HG03280 (cell line): ENCODE measurements around the gene INTS3.
"Not testable (repeated sequence)": the region's sequence is repeated elsewhere in the genome, so short reads cannot be mapped to it uniquely, and the experiment has no call there.

ENCODE experiments used
- ATAC-seq: cut with Tn5 transposase; IDR thresholded peaks from one replicate; pipeline ENCODE4 v1.9.1; 2021; ENCODE audit warnings: mild to moderate bottlenecking, moderate library complexity; ENCODE audit not compliant: unreplicated experiment

The INTS3 gene

DNA sequence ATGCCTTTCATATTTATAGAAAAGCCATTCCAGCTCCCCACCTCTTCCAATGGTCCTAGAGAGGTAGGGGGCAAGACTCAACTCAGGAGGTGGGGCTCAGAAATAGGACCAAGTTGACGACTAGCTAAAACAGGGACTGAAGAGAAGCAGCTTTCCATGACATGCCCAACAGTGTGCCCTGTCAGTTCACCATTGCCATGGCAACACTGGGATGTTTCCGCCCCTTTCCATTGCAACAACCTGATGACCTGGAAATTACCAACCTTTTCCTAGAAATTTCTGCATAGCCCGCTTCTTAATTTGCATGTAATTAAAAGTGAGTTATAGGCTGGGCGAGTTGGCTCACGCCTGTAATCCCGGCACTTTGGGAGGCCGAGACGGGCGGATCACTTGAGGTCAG is 22.4 kb upstream of the INTS3 start:
- ATAC-seq = no peak

DNA sequence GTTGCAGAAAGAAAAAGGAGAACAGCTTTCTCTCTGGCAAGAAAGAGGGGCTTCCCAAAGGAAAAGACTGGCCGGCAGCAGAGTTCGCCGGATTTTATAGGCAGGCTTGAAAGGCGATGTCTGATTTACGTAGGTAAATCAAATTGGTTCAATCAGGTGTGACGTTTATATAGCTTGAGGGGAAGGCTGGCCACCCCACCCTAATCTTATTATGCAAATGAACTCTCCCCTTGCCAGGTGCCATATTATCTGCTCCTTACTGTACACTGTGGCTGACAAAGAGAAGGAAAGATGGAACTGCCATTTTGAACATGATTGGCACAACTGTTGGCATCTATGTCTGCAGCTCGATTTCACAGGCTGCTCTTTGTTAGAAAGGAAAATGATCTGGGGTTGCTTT is 16.8 kb upstream of the INTS3 start:
- no peak for ATAC-seq

GRCh38 chr1:153716211-153716610 is 11.6 kb upstream of the INTS3 start:
- not testable (repeated sequence) for ATAC-seq

DNA sequence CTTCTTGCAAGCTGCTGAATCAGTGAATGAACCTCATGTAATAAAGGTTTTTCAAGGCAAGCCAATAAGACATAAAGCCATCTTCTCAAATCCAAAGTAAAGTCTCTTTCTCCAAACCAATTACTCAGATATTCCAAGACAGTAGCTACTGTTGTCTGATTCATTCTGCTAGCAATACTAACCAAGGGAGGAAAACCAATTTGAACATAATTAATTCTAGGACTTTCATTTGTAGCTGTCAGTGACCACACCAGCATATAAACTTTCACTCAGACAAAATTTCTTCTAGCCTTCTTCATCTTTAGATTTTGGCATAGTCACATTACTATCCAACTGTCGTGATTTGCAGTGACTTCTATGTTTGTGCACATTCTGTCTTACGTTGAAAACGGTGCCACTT is 10.5 kb upstream of the INTS3 start:
- no peak for ATAC-seq

- no peak for ATAC-seq
Observed at GRCh38 chr1:153723687-153724086, 4.2 kb upstream of the INTS3 start.

GRCh38 chr1:153724634-153725033 is 3.2 kb upstream of the INTS3 start:
- not testable (repeated sequence) for ATAC-seq

DNA sequence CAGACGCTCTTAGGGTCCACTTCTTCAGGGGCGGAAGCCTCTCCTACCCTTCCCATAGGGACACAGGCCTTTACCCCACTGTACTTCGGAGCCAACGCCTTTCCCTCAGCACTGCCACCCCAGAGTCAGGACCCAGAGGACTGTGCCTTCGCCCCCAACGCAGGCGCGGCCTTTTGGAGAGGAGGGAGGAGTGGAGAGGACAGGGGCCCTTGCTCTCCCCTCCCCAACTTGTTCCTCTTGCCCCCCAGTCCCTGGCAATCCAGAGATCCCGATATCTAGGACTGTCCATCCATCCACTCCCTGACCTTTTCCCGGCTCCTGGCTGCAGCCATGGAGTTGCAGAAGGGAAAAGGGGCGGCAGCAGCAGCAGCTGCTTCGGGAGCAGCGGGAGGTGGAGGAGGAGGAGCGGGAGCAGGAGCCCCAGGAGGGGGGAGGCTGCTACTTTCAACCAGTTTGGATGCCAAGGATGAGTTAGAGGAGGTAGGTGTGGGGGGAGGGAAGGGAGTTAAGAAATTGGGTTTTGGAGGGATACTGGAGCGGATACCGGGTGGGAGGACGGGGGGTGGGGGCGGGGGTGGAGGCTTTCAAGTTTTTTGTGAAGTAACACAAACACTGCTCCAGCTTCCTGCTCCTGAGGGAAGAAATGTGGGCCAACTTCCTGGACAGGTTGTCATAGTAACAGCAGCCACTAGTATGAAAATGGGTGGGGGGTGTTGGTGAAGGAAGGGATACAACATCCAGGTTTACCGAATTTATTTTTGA is 636 bp downstream of the INTS3 start:
- ATAC-seq = no peak

- ATAC-seq = no peak
Observed at GRCh38 chr1:153730468-153730988, 2.7 kb downstream of the INTS3 start.

DNA sequence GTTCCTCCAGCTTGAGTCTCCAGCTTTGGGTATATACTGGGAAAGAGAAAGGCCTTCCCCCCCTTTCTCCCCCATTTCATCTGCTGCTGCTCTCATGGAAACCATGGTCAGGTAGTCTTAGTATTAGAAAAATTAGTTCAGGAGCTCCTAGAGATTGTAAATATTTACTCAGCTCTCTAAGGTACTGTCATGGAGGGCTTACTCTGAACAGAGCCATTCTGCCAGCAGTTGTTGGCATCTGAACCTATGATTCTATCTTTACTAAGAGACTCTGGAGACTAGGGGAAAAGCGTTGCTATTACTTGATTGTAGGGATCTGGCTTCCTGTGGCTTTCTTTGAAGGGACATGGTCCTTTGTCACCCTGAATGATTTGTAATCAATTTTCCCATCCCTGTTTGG is 6.1 kb downstream of the INTS3 start:
- ATAC-seq = no peak

- ATAC-seq = no peak
Observed at GRCh38 chr1:153734396-153735089, 6.7 kb downstream of the INTS3 start.

GRCh38 chr1:153735090-153735420 is 7.2 kb downstream of the INTS3 start:
- ATAC-seq = no peak

DNA sequence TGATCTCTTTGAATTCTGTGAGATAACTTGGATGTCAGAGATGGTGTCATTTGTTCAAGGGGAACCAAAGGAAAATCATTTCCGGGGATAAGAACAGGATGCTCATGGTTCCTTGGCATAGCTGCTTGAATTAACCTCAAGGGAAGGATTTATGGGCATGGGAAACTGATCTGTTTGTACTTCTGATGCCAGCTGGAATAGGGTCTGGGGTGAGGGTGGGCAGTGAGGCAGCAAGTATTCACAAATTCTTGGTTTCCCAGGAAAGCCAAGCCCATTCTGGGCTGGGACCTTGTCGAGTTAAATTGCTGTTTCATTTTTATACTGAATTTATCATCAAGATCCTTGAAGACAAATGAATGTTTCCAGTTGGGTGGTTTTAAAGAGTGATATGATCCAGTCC is 14.1 kb downstream of the INTS3 start:
- no peak for ATAC-seq

DNA sequence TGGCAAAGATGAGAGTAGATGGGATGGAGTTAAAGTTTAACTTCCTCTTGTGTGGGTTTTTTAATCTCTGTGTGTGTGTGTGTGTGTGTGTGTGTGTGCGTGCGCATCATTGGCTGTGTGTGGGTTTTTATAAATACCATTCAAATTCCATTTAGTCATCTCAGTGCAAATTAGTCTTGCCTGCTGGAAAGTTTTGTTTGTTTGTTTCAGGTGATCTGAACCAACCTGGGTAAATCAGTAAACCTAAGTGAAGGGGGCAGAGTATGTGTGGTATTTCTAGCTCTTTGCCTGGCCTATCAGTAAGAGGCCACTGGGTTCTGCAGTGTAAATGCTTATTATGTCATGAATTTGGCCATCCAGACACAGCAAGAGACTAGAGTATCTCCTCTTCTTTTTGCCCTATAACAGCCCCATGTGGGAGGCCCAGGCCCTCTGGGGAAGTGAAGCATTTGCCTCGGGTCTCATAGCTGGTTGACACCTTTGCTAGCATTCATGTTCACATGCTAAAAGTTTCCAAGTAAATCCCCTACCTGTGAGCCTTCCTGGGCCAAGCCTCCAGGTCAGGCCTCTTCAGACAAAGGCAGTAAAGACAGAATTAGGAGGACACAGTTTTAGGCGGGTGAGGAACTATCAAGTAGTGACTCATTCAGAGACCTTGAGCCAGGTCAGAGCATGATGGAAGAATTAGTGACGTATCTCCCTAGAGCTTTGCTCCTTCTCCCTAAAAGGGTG is 14.7 kb downstream of the INTS3 start:
- ATAC-seq = peak; percentile 49

DNA sequence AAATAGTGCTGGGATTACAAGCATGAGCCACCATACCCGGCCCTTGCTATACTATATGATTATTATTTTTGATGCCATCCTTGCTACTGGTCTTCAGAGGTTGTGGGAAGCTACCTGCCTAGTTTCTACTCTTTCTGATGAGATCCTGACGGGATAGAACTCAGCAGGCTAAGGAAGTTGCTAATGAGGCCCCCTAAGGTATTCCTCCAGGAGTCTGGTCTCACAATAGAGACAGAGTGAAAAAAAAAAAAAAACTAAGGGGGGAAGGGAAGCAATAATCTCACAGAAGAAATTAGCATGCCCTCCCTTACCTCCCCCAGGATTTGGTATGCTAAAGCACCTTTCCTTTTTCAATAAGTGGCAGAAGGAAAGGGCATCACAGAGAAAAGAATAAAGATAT is 17.6 kb downstream of the INTS3 start:
- ATAC-seq = no peak

DNA sequence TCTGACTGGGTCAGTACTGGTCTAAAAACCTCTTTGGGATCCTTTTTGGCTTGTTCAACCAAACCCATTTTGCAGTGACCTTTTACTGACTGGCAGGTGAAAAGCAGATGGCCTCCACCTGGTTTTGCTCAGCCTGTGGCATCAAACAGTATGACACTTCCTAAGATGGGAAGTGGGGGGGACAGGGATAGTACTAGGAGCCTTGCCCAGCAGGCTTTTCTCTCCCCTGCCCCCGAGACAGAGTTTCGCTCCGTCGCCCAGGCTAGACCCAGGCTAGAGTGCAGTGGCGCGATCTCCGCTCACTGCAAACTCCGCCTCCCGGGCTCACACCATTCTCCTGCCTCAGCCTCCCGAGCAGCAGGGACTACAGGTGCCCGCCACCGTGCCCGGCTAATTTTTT is 18.3 kb downstream of the INTS3 start:
- no peak for ATAC-seq

DNA sequence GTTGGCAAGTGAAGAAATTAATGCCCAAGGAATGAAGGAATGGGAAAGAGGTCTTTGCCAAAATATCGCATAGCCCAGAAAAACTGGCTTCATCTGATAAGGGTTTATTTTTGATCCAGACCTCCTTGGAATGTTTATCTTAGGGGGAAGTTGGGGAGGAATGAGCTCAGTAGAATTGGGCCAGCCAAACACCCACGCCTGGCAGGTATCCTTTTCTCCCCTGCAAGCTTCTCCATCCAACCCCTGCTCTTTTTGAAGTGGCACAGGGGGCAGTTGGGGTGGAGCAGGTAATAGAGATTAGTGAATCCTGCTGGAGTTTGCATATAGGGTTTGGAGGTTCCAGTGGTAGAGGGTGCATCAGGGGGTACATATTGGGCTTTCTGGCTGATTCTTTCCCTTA is 21.1 kb downstream of the INTS3 start:
- no peak for ATAC-seq

DNA sequence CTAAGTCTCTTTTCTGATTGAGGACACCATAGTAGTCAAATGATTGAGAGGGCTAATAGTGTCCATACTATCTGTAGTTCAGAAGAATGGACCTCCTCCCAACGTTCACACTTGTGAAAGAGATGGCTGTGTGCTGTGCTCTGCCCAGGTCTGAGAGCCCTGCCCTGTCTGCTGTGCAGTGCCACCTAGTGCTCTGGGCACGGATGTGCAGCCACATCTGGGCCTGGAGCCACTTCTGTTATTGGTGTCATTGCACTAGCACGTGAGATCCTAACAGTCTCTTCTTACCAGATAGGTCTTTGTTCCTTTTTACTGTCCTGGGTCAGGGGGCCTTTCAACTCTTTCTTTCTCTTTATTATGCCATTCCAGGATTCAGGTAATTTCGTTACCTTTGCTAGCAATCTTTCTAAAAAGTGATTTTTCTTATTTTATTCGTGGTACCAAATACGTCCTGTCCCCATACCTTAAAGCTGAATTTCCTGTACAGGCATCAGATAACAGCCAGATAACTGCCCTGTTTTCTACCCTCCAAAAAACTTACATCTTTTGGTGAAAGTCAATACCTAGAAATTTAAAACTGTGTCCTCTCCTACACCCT is 21.7 kb downstream of the INTS3 start:
- peak; percentile 90 for ATAC-seq

DNA sequence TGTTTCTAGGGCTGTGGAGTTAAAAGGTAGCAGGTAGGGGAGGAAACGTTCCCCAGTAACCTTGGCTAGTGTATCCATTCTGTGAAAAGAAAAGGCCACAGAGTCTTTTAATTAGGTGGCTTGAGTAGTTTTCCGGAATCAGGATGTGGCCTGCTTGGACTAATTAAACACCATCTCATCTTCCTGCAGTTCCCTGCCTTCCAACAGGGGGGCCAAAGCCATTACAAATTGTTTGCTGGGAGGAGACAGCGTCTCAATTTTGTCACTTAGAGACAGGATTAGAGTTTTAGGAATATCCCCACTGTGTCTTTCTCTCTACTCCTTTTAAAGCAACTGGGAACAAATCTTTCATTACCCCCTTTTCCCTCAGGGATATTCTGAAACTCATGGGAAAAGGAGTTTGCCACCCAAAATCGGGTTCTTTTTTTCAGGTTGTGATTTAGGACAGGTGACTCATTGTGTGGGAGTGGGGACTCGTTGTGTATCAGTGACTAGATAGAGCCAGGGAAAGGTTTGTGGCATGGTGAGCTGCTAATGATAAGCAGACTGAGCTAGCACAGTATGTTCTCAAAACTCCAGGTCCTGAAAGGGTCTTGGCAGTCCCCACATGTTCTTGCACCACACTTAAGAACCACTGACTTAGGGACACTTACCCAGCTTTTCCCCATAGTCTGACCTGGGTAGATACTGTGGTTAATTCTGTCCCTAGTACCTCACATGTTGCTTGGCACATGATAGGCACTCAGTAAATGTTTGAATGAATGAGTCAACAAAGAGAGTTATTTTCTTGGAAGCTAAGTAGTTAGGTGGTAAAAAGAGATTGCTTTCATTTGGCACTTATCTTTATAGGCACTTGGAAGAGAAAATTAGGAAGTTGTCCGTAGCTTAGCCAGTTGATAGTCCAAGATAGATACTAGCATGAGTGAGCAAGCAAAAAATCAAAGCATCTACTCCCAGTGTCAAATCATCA is 22.5 kb downstream of the INTS3 start:
- ATAC-seq = no peak

GRCh38 chr1:153752072-153752471 is 24.2 kb downstream of the INTS3 start:
- ATAC-seq = no peak

DNA sequence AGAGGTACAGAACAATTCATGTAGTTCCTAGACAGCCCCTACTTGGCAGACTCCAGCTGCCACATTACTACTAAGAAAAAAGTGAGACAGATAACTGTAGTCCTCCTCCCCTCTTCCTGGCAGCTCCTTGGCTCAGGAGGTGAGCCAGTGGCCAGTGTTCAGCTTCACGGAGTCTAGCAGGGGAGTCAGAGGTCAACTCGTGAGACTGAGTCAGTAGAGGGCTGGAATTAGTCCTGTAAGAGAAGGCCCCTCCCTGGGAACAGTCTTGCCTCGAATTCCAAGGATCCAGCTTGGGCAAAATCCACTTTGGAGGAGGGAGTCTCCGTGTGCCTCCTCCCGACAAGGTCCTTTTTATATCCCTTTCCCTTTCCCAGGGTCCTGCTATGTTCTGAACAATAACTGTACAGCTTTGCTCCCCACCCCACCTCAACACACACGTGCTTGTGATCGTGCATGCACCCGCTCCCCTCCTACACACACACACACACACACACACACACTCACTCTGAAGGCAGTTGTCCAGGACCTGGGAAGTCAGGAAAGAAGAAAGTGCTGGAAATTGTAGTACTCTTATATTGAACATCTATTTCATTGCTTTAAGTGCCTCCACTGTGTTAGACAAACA is 24.8 kb downstream of the INTS3 start:
- ATAC-seq = no peak
